ENCODE measurements around the gene RRP1B. TPM values are rescaled to one million over a fixed set of nuclear protein-coding genes. Genes with fewer than 3 reads are reported as not detected.
"Not testable (repeated sequence)": the region's sequence is repeated elsewhere in the genome, so short reads cannot be mapped to it uniquely, and the experiment has no call there.

RRP1B gene
- total and polyA plus RNA-seq, 9 donors = 17.9 to 29.5 (median 25.7) TPM

- H3K27ac ChIP-seq (ENCODE audit: low read length) = no peak overlapping the region
- H3K9me3 ChIP-seq (replicated peaks; ENCODE audit: control insufficient read depth, low read depth, low read length) = no peaks in the 10 kb centered on the region
- no peaks in the 10 kb centered on the region for H3K27me3 ChIP-seq (ENCODE audit: control insufficient read depth, insufficient read depth, low read length)
- 93% methylated on average over 3 of the region's 7 CpGs for WGBS (ENCODE audit: insufficient coverage)
- no peak overlapping the region for H3K4me3 ChIP-seq (ENCODE audit: low read length)
- DNase-seq = no peak
- no peaks in the 10 kb centered on the region for H3K4me1 ChIP-seq (ENCODE audit: control insufficient read depth, insufficient read depth, low read length)
- H3K36me3 ChIP-seq (ENCODE audit: control insufficient read depth, insufficient read depth, low read length) = no peaks in the 10 kb centered on the region
Observed at GRCh38 chr21:43639470-43640353, 19.6 kb upstream of the RRP1B start.

- WGBS (ENCODE audit: insufficient coverage) = no CpG with 5 or more reads among the region's 3 CpGs
- Histone ChIP-seq H3K27me3 (ENCODE audit: control insufficient read depth, insufficient read depth, low read length) (no peaks in the 10 kb centered on the region), H3K36me3 (ENCODE audit: control insufficient read depth, insufficient read depth, low read length) (no peaks in the 10 kb centered on the region), H3K9me3 (replicated peaks; ENCODE audit: control insufficient read depth, low read depth, low read length) (no peaks in the 10 kb centered on the region), H3K4me3 (ENCODE audit: low read length) (no peak overlapping the region), H3K4me1 (ENCODE audit: control insufficient read depth, insufficient read depth, low read length) (no peaks in the 10 kb centered on the region), H3K27ac (ENCODE audit: low read length) (no peak overlapping the region)
- no peak for DNase-seq
Observed at GRCh38 chr21:43640400-43640799, 19.0 kb upstream of the RRP1B start.

- no peaks in the 10 kb centered on the region for H3K36me3 ChIP-seq (ENCODE audit: control insufficient read depth, insufficient read depth, low read length)
- H3K4me3 ChIP-seq (ENCODE audit: low read length) = no peak overlapping the region
- no peaks in the 10 kb centered on the region for H3K4me1 ChIP-seq (ENCODE audit: control insufficient read depth, insufficient read depth, low read length)
- no peaks in the 10 kb centered on the region for H3K27me3 ChIP-seq (ENCODE audit: control insufficient read depth, insufficient read depth, low read length)
- DNase-seq = no peak
- H3K9me3 ChIP-seq (replicated peaks; ENCODE audit: control insufficient read depth, low read depth, low read length) = no peaks in the 10 kb centered on the region
- WGBS (ENCODE audit: insufficient coverage) = 93% methylated on average over 2 of the region's 4 CpGs
- H3K27ac ChIP-seq (ENCODE audit: low read length) = no peak overlapping the region
Observed at GRCh38 chr21:43643193-43643592, 16.2 kb upstream of the RRP1B start.

- no peaks in the 10 kb centered on the region for H3K9me3 ChIP-seq (replicated peaks; ENCODE audit: control insufficient read depth, low read depth, low read length)
- H3K27ac ChIP-seq (ENCODE audit: low read length) = no peak overlapping the region
- no peak overlapping the region for H3K4me3 ChIP-seq (ENCODE audit: low read length)
- no peaks in the 10 kb centered on the region for H3K27me3 ChIP-seq (ENCODE audit: control insufficient read depth, insufficient read depth, low read length)
- no peak for DNase-seq
- H3K4me1 ChIP-seq (ENCODE audit: control insufficient read depth, insufficient read depth, low read length) = no peaks in the 10 kb centered on the region
- 32% methylated on average over 3 of the region's 4 CpGs for WGBS (ENCODE audit: insufficient coverage)
- no peaks in the 10 kb centered on the region for H3K36me3 ChIP-seq (ENCODE audit: control insufficient read depth, insufficient read depth, low read length)
Observed at GRCh38 chr21:43644071-43644470, 15.3 kb upstream of the RRP1B start.

- no peak overlapping the region for H3K4me3 ChIP-seq (ENCODE audit: low read length)
- H3K4me1 ChIP-seq (ENCODE audit: control insufficient read depth, insufficient read depth, low read length) = no peaks in the 10 kb centered on the region
- H3K36me3 ChIP-seq (ENCODE audit: control insufficient read depth, insufficient read depth, low read length) = no peaks in the 10 kb centered on the region
- H3K9me3 ChIP-seq (replicated peaks; ENCODE audit: control insufficient read depth, low read depth, low read length) = no peaks in the 10 kb centered on the region
- 100% methylated on average over 4 of the region's 6 CpGs for WGBS (ENCODE audit: insufficient coverage)
- H3K27ac ChIP-seq (ENCODE audit: low read length) = no peak overlapping the region
- peak; percentile 20 for DNase-seq
- H3K27me3 ChIP-seq (ENCODE audit: control insufficient read depth, insufficient read depth, low read length) = no peaks in the 10 kb centered on the region
Observed at GRCh38 chr21:43644609-43645008, 14.8 kb upstream of the RRP1B start.

- DNase-seq = peak; percentile 93
- no peaks in the 10 kb centered on the region for H3K9me3 ChIP-seq (replicated peaks; ENCODE audit: control insufficient read depth, low read depth, low read length)
- H3K36me3 ChIP-seq (ENCODE audit: control insufficient read depth, insufficient read depth, low read length) = no peaks in the 10 kb centered on the region
- 62% methylated on average over 5 of the region's 12 CpGs for WGBS (ENCODE audit: insufficient coverage)
- peak overlapping the region; percentile 31 for H3K27ac ChIP-seq (ENCODE audit: low read length)
- H3K4me3 ChIP-seq (ENCODE audit: low read length) = no peak overlapping the region
- no peaks in the 10 kb centered on the region for H3K4me1 ChIP-seq (ENCODE audit: control insufficient read depth, insufficient read depth, low read length)
- no peaks in the 10 kb centered on the region for H3K27me3 ChIP-seq (ENCODE audit: control insufficient read depth, insufficient read depth, low read length)
Observed at GRCh38 chr21:43645136-43645891, 14.0 kb upstream of the RRP1B start.

- Histone ChIP-seq H3K27ac (ENCODE audit: low read length) (no peak overlapping the region), H3K9me3 (replicated peaks; ENCODE audit: control insufficient read depth, low read depth, low read length) (no peaks in the 10 kb centered on the region), H3K4me3 (ENCODE audit: low read length) (no peak overlapping the region), H3K36me3 (ENCODE audit: control insufficient read depth, insufficient read depth, low read length) (no peaks in the 10 kb centered on the region), H3K27me3 (ENCODE audit: control insufficient read depth, insufficient read depth, low read length) (no peaks in the 10 kb centered on the region), H3K4me1 (ENCODE audit: control insufficient read depth, insufficient read depth, low read length) (no peaks in the 10 kb centered on the region)
- WGBS (ENCODE audit: insufficient coverage) = no CpG with 5 or more reads among the region's 4 CpGs
- DNase-seq = no peak
Observed at GRCh38 chr21:43645976-43646375, 13.4 kb upstream of the RRP1B start.

GRCh38 chr21:43646550-43647260 is 12.7 kb upstream of the RRP1B start:
- Histone ChIP-seq H3K4me3 (ENCODE audit: low read length) (no peak overlapping the region), H3K27me3 (ENCODE audit: control insufficient read depth, insufficient read depth, low read length) (no peaks in the 10 kb centered on the region), H3K27ac (ENCODE audit: low read length) (no peak overlapping the region), H3K4me1 (ENCODE audit: control insufficient read depth, insufficient read depth, low read length) (no peaks in the 10 kb centered on the region), H3K9me3 (replicated peaks; ENCODE audit: control insufficient read depth, low read depth, low read length) (no peaks in the 10 kb centered on the region), H3K36me3 (ENCODE audit: control insufficient read depth, insufficient read depth, low read length) (no peaks in the 10 kb centered on the region)
- peak; percentile 91 for DNase-seq
- 0% methylated on average over 4 of the region's 7 CpGs for WGBS (ENCODE audit: insufficient coverage)

GRCh38 chr21:43648171-43648570 is 11.2 kb upstream of the RRP1B start:
- no peak overlapping the region for H3K27ac ChIP-seq (ENCODE audit: low read length)
- H3K9me3 ChIP-seq (replicated peaks; ENCODE audit: control insufficient read depth, low read depth, low read length) = no peaks in the 10 kb centered on the region
- 64% methylated on average over 9 of the region's 9 CpGs for WGBS (ENCODE audit: insufficient coverage)
- no peaks in the 10 kb centered on the region for H3K27me3 ChIP-seq (ENCODE audit: control insufficient read depth, insufficient read depth, low read length)
- H3K36me3 ChIP-seq (ENCODE audit: control insufficient read depth, insufficient read depth, low read length) = no peaks in the 10 kb centered on the region
- no peaks in the 10 kb centered on the region for H3K4me1 ChIP-seq (ENCODE audit: control insufficient read depth, insufficient read depth, low read length)
- no peak overlapping the region for H3K4me3 ChIP-seq (ENCODE audit: low read length)
- DNase-seq = no peak

- DNase-seq; H3K27me3 ChIP-seq (ENCODE audit: control insufficient read depth, insufficient read depth, low read length); H3K4me3 ChIP-seq (ENCODE audit: low read length); H3K36me3 ChIP-seq (ENCODE audit: control insufficient read depth, insufficient read depth, low read length); H3K9me3 ChIP-seq (replicated peaks; ENCODE audit: control insufficient read depth, low read depth, low read length); H3K27ac ChIP-seq (ENCODE audit: low read length); H3K4me1 ChIP-seq (ENCODE audit: control insufficient read depth, insufficient read depth, low read length): not testable (repeated sequence)
- 98% methylated on average over 5 of the region's 6 CpGs for WGBS (ENCODE audit: insufficient coverage)
Observed at GRCh38 chr21:43651926-43652325, 7.4 kb upstream of the RRP1B start.

Measured in muscle of leg (tissue), 11 donors.